HG02884 (cell line): ENCODE measurements around the gene CD180.
A peak's percentile ranks its signal among the peaks of the same experiment; 100 is the strongest.
"Not testable (repeated sequence)": the region's sequence is repeated elsewhere in the genome, so short reads cannot be mapped to it uniquely, and the experiment has no call there.

ENCODE experiments used
- ATAC-seq: cut with Tn5 transposase; IDR thresholded peaks from one replicate; pipeline ENCODE4 v1.9.1; 2021; ENCODE audit warnings: mild to moderate bottlenecking, moderate library complexity; ENCODE audit not compliant: unreplicated experiment

The CD180 gene

DNA sequence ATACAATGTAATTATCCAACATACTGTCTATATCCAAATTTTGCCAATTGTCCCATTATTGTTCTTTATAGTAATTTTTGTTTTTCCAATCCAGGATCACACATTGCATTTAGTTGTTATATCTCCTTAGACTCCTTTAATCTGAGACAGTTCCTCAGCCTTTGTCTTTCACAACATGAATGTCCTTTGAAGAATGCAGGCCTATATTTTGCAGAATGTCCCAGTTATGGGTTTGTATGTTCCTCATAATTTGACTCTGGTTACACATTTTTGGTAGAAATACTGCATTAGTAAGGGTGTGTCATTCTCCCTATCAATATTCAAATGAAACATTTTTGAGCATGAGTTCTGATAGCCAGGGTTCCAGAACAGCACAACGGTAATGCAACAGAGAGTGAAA lies 6.7 kb downstream of the CD180 start:
- ATAC-seq = no peak

DNA sequence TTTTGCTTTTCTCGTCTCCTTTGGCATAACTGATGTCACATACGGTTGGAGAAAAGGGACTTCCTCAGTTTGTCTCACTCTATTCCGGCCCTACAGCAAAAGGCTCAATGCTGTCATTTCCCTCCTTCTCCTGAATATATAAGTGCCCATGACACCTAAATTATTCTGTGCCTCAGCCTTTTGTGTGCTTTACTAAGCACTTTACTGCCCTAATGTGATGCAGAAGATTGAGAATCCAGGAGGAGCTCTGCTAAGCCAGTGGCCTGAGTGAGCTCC lies 7.6 kb downstream of the CD180 start:
- ATAC-seq = no peak

DNA sequence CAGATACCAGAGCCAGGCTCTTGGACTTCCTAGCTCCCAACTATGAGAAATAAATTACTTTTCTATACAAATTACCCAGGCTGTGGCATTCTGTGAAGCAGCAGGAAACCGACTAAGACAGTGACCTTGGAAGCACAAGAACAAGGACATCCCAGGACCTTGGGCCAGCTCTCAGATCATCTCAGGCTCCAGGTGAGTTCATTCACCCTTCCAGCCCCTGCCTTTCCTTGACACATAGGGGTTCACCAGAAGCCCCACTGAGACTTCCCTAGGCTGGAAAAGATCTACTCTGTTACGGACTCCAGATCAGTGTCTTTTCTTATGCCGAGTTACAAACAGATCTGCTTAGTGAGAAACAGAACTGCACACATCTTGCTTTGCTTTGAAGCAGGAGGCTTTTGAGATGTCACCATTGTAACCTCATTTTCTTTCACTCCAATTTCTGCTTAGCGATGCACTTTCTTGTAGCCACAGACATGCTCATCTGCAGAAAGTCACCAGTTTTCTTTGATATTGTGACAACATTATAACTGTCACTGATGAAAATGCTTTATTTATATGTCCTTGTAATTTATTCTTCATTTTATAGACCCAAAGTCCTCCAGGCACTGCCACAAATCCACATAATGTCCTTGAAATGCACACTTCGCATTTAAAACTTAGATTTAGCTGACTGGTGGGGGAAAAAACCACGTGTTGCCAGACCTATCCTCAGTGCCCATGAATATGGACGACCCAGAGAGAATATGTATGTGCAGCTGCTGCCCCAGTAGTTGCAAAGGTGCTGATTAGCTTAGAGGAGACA lies 8.1 kb downstream of the CD180 start:
- ATAC-seq = no peak

DNA sequence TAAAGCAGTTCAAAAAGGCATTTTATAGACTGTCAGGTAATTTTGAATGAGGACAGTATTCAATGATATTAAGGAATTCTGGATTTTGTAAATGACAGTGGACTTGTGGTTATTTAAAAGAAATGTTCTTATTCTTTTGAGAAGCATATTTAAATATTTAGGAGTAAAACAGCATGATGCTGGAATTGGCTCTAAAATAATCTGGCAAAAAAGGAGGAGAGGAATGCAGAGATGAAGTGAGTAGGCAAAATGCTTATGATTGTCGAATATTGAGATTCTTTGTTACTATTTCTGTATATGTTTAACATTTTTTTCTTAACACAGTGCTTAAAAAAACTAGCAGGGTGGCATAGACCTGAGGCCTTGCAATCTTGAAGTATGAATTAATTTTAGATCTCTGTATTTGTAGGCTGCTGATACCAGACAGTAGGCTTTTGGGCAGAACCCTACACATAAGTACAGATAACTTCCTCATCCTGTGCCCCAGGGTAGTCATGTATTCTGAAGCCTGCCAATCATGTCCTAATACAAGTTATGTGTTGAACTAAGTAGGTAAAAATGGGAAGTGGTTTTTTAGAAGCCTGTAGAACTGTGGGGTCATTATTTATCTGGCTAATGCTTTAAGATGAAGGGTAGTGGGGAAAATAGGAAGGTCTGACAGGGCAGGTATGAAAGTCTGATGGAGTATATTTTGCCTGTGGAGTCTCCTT lies 9.4 kb downstream of the CD180 start:
- peak; percentile 65 for ATAC-seq

DNA sequence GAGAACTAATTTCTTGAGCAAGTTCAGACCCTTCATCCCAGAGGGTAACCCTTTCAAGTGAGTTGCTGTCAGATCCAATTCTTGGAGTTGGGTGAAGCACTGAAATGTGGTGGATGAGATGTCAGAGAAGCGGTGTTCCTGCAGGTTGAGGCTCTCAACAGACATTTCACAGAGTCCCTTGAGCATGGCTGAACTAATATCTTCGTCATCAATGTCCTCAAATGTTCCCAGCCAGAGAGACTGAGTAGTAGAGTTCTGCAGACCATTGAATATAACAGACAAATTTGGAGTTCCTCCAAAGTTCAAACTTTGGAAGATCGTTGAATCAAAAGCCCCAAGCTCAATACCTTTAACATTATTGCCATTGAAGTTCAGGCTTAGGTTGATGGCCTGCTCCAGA lies 12.7 kb downstream of the CD180 start:
- no peak for ATAC-seq

DNA sequence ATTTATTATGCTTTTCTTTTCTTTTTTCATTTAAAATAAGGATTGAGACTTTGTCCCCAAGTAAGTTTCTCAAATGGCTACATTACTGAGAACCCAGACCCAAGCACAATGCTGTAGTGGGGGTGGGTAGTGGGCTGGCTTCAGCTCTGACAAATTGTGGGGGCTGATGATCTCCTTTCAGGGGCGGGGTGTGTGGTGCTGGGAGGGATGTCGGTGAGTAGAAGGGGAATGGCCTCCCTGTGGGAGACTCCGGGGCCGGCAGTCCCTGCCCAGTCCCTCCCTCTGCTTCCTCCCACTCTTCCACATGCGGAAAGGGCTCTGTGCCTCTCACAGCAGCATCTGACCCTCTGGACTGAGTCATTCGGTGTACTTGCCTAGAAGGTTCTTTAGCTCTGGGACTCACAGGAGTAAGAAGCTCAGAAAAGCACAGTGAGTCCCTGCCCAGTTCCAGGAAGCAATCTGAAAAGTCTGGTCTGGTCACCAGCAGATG lies 14.3 kb downstream of the CD180 start:
- ATAC-seq = no peak

DNA sequence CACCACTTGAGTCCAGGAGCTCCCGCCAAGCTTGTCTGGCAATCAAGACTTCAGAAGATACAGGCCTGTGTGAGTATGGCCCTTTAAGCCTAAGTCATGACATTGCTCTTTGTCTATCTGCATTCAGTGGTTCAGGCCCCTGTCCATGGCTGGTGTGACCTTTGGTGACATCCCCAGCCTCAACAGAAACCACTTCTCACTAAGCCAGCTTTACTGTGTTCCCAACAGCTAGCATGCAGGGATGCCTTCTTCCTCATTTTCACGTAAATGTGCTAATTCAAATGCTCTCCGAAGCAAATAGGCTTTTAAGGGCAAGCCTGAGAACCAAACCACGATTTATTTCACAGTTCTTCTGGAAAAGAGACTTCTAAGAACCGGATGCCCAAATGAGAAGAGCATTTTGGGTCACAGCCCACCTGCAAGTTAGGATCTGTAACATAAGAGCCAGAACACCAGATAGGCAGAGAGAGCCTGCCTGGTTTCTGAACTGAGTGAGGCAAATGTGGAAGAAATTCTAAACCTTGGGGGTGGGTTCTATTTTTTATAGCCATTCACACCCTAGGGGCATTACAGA lies 14.9 kb downstream of the CD180 start:
- no peak for ATAC-seq

DNA sequence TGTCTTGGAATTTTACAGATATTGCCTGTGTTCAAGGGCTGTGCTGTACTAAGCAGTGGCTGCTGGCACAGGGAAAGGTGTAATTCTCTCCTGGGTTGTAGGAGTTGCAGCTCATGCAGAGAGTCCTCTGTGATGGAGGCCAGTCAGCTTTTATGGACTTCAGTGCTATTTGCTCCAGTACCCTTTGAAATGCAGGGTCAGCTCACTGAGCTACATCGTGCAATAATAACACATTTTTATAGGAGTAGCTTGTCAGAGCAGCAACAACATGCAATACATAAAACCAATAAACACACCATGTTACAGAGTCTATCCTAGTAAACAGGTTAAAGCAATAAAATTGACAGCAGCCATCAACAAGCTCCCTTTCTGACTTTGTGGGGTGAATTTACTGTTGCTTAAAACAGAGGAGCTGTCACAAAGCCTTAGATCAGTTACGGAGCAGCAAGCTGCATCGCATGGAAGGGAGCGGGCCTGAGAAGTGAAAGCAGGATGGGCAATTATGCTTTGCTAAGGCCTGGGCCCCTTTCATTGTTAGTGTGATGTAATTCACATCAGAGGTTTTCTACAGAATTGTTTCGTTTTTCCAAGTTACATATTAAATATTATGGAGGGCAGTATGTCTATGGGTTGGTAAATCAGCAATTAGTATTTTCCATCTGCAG lies 16.8 kb downstream of the CD180 start:
- no peak for ATAC-seq

DNA sequence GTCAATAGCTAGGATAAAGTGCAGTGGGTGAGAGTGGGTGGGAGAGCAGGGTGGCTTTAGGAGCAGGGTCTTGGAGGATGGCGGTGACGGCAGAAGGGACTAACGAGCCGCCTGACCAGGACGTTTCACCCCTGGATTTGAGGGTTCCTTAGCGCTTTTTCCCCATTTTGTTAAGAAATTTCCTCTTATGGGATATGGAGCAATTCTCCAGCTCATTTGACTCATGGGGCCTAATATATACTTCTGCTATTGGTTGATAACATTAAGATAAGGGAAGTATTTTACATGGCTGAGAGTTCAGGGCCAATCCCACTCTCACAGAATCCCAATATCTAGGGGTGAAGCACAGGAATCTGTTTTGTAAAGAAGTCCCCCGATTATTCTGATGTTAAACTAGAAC lies 17.6 kb downstream of the CD180 start:
- no peak for ATAC-seq

DNA sequence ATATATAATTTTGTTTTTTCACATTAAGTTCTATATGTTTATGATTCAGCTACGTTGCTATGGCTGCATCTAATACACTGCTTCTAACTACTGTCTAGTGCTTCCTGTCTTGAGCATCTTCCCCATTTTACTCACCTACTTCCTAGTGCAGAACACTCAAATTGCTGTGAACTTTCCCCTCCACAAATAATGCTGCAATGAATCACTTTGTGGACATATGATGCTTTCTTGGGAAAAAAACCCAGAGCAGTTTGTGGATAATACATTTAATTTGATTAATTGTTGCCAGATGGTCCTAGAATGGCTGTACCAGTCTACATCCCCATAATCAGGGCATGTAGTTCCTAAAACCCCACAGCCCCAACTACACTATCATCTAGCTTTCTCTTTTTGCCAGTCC lies 18.5 kb downstream of the CD180 start:
- ATAC-seq = no peak

DNA sequence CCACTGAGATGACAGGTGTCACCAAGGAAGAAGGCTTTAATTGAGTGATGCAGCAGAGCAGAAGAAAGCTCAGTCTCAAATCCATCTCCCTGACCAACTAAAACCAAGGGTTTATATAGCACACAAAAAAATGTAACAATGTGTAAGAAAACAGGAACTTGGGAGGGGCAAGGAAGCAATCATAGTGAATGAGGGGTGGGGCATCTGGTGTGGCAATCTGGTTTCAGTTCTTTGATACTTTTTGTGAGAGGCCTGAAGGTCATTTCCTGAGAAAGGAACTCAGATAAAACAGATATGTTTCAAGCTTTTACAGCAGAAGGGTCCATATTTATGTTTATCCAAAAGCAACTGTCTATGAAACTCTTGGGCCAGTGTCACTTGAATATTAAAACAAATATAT lies 19.7 kb downstream of the CD180 start:
- ATAC-seq = no peak

DNA sequence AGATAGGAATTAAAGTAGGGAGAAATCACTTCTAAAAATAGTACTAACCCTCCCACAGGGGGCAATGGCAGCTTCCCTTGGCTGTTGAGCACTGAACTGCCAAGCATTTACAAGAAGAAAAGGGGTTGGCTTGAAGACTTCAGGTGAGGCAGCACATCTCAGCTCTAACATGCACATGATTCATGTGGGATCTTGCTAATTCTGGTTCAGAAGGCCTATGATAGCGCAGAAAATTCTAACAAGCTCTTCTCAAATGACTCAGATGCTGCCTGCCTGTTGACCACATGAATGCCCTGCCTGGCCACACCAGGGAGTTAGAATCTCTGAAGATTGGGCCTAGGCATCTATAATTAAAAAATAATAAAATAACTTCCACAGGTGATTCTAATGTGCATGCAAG lies 22.6 kb downstream of the CD180 start:
- no peak for ATAC-seq

DNA sequence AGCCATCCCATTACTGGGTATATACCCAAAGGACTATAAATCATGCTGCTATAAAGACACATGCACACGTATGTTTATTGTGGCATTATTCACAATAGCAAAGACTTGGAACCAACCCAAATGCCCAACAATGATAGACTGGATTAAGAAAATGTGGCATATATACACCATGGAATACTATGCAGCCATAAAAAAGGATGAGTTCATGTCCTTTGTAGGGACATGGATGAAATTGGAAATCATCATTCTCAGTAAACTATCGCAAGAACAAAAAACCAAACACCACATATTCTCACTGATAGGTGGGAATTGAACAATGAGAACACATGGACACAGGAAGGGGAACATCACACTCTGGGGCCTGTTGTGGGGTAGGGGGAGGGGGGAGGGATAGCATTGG lies 23.2 kb downstream of the CD180 start:
- not testable (repeated sequence) for ATAC-seq

DNA sequence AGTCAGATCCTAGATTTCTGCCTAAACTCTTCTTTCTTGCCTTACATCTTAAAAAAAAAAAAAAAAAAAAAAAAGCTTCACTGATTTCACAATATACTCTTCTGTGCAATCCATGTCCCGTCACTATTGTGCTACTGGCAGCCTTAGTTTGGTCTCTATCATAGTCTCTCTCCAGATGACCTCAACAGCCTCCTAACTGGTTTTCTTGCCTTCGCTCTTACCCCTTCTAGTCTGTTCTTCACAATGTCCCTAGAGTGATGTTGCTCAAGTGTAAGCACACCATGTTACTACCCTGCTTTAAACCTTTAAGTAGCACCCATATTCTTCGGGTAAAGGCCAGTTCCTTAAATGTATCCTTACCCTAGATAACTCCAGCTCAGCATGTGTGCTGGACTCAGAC lies 25.8 kb downstream of the CD180 start:
- no peak for ATAC-seq

DNA sequence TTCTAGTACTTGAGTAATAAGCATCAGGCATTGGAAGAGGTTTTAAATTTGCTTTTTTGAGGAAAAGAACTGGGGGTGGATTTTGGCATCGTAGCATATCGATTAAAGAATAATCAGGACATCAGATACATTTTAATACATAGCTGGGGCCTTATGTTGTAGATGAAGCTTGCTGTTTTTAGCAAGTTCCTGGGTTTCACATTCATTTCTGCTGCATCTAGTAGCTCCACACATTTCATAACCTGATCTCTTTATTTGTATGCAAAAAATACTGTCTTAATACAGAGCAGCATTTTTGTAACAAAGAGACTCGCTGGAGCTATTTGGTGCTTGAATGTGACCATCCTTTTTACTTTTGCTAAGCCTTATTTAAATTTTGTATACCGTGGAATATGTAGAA lies 28.5 kb downstream of the CD180 start:
- ATAC-seq = no peak

DNA sequence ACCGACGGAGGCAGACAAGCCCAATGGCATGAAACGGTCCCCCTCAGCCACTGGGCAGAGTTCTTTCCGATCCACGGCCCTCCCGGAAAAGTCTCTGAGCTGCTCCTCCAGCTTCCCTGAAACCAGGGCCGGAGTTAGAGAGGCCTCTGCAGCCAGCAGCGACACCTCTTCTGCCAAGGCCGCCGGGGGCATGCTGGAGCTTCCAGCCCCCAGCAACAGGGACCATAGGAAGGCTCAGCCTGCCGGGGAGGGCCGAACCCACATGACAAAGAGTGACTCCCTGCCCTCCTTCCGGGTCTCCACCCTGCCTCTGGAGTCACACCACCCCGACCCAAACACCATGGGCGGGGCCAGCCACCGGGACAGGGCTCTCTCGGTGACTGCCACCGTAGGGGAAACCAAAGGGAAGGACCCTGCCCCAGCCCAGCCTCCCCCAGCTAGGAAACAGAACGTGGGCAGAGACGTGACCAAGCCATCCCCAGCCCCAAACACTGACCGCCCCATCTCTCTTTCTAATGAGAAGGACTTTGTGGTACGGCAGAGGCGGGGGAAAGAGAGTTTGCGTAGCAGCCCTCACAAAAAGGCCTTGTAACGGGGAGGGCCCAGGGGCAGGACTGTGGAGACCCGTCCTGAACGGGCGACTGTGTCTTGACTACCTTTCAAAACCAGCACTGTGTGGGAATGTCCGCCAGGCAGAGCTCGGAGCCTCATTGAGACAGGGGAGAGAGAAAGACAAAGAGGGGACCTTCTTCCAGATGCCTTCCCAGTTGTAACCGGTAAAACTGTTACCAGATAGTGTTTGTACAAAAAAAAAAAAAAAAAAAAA lies 29.9 kb downstream of the CD180 start:
- peak; percentile 31 for ATAC-seq

DNA sequence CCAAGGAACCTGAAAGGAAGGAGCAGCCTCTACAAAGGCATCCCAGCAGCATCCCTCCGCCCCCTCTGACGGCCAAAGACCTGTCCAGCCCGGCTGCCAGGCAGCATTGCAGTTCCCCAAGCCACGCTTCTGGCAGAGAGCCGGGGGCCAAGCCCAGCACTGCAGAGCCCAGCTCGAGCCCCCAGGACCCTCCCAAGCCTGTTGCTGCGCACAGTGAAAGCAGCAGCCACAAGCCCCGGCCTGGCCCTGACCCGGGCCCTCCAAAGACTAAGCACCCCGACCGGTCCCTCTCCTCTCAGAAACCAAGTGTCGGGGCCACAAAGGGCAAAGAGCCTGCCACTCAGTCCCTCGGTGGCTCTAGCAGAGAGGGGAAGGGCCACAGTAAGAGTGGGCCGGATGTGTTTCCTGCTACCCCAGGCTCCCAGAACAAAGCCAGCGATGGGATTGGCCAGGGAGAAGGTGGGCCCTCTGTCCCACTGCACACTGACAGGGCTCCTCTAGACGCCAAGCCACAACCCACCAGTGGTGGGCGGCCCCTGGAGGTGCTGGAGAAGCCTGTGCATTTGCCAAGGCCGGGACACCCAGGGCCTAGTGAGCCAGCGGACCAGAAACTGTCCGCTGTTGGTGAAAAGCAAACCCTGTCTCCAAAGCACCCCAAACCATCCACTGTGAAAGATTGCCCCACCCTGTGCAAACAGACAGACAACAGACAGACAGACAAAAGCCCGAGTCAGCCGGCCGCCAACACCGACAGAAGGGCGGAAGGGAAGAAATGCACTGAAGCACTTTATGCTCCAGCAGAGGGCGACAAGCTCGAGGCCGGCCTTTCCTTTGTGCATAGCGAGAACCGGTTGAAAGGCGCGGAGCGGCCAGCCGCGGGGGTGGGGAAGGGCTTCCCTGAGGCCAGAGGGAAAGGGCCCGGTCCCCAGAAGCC lies 30.8 kb downstream of the CD180 start:
- ATAC-seq = peak; percentile 94

DNA sequence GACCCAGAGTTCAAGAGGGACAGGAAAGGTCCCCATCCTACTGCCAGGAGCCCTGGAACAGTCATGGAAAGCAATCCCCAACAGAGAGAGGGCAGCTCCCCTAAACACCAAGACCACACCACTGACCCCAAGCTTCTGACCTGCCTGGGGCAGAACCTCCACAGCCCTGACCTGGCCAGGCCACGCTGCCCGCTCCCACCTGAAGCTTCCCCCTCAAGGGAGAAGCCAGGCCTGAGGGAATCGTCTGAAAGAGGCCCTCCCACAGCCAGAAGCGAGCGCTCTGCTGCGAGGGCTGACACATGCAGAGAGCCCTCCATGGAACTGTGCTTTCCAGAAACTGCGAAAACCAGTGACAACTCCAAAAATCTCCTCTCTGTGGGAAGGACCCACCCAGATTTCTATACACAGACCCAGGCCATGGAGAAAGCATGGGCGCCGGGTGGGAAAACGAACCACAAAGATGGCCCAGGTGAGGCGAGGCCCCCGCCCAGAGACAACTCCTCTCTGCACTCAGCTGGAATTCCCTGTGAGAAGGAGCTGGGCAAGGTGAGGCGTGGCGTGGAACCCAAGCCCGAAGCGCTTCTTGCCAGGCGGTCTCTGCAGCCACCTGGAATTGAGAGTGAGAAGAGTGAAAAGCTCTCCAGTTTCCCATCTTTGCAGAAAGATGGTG lies 31.6 kb downstream of the CD180 start:
- ATAC-seq = no peak

DNA sequence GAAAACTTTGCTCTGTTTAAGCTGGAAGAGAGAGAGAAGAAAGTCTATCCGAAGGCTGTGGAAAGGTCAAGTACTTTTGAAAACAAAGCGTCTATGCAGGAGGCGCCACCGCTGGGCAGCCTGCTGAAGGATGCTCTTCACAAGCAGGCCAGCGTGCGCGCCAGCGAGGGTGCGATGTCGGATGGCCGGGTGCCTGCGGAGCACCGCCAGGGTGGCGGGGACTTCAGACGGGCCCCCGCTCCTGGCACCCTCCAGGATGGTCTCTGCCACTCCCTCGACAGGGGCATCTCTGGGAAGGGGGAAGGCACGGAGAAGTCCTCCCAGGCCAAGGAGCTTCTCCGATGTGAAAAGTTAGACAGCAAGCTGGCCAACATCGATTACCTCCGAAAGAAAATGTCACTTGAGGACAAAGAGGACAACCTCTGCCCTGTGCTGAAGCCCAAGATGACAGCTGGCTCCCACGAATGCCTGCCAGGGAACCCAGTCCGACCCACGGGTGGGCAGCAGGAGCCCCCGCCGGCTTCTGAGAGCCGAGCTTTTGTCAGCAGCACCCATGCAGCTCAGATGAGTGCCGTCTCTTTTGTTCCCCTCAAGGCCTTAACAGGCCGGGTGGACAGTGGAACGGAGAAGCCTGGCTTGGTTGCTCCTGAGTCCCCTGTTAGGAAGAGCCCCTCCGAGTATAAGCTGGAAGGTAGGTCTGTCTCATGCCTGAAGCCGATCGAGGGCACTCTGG lies 32.6 kb downstream of the CD180 start:
- no peak for ATAC-seq
